HT-29 (cell line): Measurements from ENCODE around the gene TMED10. TPM values are rescaled to one million over a fixed set of nuclear protein-coding genes. Genes with fewer than 3 reads are reported as not detected.
"Not testable (repeated sequence)": the region's sequence is repeated elsewhere in the genome, so short reads cannot be mapped to it uniquely, and the experiment has no call there.

Experiments
- DNase-seq: peaks from one replicate; pipeline ENCODE4 v3.0.0-alpha.2; 2015; ENCODE audit warnings: low spot score
- total RNA-seq: library from RNA; depleted of rRNA; stranded (reverse); fragments of >200 nt; shearing (Covaris generic); gene quantifications from 2 replicates; pipeline ENCODE4 v1.2.3, GENCODE V29; 2014

Gene TMED10
- total RNA-seq, 1 experiment from 2014 or later = 136 TPM

DNA sequence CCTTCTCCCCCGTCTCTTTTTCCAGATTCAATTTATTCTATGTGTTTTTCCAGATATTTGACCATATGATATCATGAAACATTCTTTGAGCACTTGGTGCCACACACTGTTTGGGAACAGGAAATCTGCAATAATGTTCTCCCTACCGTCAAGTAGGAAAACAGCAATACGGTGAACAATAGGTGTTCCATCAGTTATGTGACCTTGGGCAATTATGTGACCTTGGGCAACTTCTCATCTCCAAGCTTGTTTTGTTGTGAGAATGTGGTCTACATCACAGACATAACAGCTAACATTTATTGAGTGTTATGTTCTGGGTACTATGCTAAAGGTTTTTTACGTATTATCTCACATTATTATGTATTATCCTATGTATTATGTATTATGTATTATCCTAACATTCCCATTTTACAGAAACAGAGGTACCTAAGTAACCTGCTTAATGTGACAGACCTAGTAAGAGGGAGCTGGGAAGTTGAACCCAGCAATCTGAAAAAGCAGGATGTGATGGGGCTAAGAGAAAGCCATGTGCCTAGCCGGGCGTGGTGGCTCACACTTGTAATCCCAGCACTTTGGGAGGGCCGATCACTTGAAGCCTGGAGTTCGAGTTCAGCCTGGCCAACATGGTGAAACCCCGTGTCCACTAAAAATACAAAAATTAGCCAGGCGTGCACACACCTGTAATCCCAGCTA is 48.4 kb downstream of the TMED10 start:
- no peak for DNase-seq

DNA sequence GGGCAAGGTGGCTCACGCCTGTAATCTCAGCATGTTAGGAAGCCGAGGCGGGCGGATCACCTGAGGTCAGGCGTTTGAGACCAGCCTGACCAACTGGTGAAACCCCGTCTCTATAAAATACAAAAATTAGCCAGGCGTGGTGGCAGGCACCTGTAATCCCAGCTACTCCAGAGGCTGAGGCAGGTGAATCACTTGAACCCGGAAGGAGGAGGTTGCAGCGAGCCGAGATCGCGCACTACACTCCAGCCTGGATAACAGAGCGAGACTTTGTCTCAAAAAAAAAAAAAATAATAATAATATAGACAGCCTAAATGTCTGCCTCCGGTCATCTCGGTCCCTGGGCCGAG is 49.0 kb downstream of the TMED10 start:
- DNase-seq = not testable (repeated sequence)

DNA sequence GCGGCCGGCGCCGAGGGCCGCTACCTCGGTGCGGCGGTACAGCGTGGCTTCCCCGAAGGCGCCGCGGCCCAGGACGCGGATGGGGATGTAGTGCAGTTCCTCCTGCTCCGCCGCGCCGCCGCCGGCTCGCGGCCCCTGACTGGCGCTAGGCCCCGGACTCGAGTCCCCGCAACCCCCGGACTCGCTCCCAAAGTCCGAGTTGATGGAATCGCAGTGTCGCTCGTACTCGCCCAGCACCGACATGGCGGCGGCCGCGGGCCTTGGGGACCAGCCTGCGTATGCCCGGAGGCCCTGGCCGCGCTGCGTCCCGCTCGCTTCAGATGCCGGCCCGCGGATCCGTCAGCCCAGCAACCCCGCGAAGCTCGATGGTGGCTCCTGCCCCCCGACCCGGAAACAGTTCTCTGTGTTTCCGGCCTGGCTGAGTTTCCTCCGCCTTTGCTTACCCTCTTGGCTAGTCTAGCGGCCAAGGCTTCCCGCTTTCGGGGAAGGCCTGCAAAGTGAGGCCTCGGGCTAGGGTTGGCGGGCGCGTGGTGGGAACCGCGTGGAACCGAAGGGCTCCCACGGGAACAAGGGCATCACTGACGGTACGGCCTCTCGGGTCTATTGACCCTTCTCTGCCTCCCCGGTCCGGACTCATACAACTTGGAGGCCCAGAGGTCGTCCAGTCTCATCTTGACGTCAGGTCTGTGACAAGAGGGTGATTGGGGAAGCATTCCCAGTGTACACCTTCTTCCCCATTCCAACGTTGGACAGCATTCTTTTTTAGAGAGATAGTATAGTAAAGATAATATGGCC is 49.5 kb downstream of the TMED10 start, which contains the start of gene NEK9:
NEK9 (minus strand) TSS at position 370 of the 795 bp plus-strand sequence; CDS start at position 243, 127 bp downstream.
- peak; percentile 85 for DNase-seq

DNA sequence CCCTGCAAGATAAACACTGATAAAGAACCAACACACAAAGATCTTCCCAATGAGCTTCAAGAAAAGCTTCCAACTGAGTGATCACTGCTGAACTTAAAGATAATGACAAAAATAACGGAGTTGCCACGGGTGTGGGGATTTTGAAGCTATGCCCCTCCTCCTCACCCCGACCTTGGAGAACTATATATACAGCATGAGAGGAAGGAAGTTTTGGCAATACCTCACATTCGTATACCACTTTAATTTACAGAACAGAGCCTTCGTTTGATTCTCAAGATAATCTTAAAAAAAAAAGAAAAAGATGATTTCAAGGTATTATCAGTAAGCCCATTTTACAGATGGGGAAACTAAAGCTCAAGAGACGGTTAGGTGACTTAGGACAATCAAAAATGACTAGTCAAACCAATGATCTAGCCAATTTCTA is 50.3 kb downstream of the TMED10 start:
- no peak for DNase-seq

DNA sequence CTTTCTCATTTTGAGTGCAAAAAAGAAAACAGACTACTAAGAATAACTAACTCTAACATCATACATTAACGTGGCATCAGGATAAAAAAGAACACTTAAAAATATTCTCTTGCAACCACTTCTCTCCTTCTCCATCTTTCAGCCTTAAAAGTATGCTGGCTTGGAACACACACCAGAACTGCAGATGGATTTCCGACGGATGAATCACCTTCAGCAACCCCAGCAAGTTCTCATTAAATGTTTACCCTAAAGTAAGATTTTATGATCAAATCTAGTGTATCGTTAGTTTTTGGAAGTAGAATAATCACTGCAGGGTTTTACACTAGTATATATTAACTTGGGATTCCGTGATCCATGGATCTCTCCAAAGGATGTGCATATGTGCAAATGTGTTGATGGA is 50.8 kb downstream of the TMED10 start:
- no peak for DNase-seq

DNA sequence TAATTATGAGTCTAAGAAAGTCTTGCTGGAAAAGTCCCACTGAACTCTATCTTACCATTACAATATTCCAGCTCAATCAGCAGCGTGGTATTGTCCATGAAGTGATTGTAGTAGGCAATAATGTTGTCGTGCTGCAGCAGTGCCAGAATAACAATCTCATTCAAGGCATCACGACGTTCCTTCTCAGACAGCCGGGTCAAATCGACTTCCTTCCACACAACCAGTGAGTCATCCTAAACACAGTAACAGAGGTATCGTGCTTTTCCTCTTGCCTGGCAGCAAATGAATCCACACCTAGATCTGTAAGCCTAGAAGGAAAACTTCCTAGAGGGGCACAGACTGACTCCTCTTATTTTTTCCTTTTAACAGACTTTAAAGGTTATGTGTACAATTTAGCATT is 52.4 kb downstream of the TMED10 start:
- peak; percentile 49 for DNase-seq

DNA sequence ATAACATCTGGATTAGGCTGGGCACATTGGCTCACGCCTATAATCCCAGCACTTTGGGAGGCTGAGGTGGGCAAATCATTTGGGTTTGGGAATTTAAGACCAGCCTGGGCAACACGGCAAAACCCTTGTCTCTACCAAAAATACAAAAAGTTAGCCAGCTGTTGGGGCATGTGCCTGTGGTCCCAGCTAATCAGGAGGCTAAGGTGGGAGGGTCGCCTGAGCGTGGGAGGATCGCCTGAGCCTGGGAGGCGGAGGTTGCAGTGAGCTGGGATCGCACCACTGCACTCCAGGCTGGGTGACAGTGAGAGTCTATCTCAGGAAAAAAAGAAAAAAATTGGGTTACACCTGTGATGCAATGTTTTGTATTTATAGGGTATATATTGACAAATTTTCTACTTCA is 54.9 kb downstream of the TMED10 start:
- no peak for DNase-seq

DNA sequence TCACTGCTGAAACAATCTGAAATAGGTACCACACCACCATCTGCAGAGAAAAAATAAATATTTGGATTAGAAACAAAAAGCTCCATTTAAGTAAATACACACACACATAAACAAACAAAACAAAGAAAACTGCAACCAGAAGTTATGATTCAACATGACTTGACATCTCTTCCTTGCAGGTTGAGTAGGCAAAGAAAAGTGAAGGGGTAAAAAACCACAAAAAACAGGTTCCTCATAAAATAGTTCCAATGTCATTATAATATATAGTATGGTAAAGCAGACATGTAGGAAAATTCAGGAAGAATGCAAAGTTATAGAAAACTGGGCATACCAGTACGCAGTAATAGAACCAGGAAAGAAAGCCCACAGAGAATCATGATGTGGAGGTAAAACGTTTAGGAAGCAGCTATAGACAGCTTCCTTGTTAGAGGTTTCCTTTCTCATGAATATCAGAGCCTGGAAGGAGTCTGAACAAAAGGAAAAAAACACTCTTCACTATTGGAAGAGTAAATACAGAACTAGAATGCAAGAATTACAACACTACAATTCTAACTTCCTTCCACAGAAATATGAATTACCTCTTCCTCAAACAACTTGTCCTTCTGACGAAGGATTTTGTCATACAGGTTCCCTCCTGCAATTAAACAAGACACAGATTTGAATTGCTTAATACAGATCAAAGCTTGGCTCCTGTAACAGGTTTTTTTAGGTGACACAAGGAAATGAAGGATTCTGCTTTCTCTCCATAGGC is 55.7 kb downstream of the TMED10 start:
- no peak for DNase-seq

DNA sequence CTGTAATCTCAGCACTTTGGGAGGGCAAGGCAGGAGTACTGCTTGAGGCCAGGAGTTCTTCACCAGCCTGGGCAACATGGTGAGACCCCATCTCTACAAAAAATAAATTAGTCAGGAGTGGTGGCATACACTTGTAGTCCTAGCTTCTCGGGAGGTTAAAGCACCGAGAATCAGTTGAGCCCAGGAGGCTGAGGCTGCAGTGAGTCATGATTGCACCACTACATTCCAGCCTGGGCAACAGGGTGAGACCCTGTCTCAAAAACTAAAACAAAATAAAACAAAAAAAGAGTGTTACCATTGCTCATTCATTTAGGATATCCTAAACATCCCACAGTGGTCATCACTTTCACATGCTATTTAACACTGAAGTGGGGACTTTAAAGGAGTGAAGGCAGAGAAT is 57.4 kb downstream of the TMED10 start:
- DNase-seq = no peak

DNA sequence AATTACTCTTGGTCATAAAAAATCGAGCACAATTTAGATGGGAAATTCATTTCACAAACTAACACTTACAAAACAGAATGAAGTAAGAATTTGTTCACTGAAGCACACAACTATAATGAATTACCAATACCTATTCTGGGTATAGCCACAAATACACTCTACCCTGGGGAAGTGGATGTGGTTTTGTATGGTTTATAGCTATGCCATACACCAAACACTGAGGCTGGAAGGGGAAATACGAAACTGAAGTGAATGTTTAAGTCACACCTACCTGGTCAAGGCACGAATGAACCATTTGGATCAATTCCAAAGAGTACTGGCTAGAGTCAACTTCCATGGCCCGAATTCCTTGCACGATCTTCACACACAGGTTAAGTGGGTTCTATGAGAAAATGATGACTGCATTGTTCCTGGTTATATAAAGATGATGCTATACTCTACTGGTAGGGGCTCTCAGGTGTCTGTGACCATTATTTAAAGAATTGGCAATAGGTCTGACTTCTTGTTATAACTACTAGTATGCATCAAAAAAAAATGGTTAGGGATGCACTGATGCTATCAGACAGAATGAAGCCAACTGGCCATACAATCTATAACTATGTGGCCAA is 62.4 kb downstream of the TMED10 start:
- no peak for DNase-seq

DNA sequence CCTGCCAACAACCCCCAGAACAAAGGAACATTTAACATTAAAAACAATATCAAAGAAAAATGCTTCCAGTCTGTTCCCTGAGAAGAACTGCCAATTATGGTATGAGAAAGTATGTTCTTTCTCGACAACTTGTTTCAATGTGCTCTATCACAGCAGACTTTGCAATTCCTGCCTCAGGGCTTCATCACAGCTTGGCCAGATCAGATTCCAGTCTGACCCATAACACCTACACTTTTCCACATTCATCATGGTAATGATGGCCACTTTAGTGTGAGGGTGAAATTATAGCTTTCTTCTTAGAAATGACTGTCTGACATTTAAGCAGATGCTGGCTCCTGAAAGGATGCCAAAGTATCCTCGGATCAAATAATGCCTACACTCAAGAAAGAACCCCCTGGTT is 66.5 kb downstream of the TMED10 start:
- DNase-seq = no peak

DNA sequence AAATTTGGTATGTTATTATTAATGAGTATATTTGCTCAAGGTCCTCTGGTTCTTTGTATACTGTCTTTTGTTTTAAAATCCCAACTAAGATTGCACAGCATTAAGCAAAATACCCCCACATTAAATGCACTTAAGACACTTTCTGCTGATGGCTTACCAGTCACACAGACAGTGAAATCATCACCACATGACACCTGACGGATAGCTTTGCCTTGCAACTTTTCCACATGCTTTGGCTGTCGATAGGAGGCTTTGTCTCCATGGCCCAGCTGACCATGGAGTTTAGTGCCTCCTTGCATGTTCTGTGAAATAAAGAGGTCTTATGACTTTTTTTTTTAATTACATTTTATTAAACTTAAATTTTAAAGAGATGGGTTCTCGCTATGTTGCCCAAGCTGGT is 69.2 kb downstream of the TMED10 start:
- no peak for DNase-seq

DNA sequence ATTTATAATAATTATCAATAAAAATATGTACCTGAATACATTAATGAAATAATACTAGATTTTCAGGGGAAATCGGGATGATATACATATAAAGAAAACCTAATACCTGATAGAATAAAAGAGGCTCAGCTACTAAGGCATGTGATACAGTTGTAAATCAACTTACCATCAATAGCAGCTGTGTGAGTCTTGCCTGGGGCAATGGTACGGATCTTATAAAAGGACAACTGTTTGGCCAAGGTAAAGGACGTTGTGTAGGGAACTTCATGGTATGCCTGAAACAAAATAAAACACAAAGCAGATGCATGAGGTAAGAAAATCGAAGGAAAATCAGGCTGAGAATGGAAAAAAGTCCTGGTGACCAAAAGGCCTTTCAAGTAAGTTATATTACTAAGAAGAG is 74.9 kb downstream of the TMED10 start:
- DNase-seq = no peak

DNA sequence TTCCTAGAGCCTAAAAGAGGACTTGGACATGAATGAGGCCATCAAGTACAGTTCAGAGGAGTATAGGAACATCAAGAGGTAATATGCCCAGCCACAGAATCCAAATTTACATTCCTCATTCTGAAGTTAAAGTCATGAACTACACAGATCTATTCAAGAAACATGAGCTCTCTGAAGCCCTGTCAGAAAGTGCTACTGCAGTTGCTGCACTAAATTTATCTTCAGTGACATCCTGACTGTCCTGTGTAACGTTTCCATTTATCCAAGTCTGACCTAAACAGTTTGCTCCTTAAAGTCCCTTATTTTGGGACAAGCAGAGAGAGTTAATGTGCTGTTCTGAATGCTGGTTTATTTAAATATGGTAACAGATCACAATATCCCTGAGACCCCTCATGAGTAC is 77.7 kb downstream of the TMED10 start:
- no peak for DNase-seq

DNA sequence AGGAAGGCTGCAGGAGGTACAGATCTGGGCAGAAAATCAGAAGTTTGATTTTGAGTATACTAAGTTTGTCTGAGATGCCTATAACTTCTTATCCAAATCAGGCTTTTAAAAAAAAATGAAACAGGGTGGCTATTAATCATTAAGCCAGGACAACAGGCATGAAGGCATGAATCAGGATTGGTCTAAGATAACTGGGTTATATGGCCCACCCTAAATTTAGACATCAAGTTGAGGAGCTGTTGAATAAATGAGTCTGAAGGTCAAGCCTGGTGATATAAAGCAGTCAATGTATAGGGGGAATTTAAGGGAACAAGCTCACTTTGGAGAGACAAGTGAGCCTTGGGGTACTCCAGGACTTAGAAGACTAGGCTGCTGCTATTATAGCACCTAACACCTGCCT is 78.2 kb downstream of the TMED10 start:
- DNase-seq = no peak

DNA sequence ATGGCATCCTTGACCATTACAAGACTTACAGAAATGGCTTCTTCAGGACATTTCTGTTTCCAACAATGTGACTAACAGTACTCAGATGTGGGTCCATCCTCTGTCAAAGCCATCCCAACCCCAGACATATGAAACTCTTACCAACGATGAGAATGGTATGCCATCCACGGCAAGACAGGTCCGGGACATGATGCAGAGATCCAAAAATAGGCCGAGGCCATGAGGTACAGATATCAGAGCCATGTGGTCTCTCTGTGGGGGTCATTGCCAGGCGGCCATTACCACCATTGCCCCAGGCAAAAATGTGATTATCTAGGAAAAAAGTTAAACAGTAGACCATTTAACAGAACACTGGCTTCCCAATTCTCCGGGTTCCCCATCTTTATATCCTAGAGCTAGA is 79.5 kb downstream of the TMED10 start:
- no peak for DNase-seq

DNA sequence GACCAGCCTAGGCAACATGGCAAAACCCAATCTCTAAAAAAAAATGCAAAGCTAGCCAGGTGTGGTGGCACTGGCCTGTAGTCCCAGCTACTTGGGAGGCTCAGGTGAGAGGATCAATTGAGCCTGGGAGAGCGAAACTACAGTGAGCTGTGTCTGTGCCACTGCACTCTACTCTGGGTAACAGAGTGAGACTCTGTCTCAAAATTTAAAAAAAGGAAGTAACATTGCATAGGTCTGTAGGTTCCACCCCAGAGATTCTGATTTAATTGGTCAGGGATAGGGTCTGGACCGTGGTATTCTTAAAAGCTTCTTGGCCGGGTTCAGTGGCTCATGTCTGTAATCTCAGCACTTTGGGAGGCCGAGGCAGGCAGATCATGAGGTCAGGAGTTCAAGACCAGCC is 80.7 kb downstream of the TMED10 start:
- no peak for DNase-seq

DNA sequence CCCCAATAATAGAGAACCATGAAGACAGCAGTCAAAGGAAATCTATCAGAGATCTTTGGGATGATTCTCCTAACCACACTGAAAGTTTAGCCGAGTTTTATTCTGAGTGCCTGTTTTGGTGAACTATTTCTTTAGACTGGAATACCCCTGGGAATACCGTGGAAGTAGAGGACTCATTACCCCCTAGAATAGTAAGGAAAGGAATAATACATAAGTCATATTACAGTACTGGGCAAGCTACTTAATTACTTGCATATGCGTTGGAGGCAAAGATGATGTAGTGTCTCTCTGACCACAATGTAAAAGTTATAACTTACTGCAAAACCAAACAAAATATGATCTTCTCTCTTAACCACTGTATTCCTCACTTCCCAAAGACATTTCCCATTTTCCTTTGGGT is 81.5 kb downstream of the TMED10 start:
- DNase-seq = no peak

DNA sequence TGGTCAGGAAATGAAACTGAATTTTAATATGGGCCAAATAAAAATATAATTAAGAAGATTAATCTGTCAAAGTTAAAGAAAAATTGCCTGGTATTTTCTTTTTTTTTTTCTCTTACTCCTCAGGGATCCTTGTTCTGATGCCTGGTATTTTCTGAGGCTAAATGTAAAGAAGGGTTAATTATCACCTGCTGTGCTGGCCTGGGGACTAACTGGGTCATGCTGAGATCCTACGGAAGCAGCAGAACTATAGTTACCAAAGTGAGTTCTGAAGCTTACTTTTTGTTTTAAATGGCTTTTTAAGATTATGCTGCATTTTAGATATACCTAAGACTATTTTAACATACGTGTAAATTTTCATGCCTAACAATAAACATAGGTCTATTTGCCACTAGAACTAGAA is 83.7 kb downstream of the TMED10 start:
- no peak for DNase-seq

DNA sequence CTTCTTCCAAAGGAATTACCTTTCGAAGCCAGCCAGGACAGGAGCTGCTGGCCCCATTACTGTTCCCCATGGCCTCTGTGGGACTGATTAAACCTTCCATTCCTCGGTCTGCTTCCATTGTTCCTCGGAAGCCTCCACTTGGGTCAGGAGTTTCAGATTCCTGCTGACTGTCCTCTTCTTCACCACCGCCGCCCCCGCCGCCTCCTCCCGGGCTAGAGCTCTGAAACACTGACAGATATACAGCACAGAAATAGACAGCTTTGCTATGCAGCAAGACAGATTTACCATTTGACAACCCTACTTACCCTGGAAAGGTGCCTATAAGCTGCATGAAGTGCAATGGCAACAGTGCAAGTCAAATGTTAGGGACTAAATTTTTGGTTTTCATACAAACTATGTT is 85.2 kb downstream of the TMED10 start:
- DNase-seq = no peak

DNA sequence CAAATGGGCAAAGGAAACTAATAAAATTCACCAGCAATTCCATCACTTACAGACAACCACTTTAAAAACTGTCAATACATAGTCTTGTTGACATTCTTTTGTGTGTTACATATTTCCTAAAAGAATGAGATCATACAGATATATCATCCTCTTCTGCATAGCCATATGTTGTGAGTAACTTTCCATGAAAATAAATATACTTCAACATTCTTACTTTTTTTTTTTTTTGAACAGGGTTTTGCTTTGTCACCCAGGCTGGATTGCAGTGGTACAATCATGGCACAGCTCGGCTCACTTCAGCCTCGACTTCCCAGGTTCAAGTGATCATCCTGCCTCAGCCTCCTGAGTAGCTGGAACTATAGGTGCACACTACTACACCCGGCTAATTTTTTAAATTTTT is 86.1 kb downstream of the TMED10 start:
- DNase-seq = no peak
